GM19035 (cell line): ENCODE measurements around the gene ARHGAP45.
A peak's percentile ranks its signal among the peaks of the same experiment; 100 is the strongest.

Source experiments
- ATAC-seq: cut with Tn5 transposase; IDR thresholded peaks from one replicate; pipeline ENCODE4 v1.9.1; 2021; ENCODE audit not compliant: unreplicated experiment

Gene ARHGAP45

GRCh38 chr19:1069009-1069779, 2.2 kb downstream of the ARHGAP45 start:
- ATAC-seq, result no peak

DNA sequence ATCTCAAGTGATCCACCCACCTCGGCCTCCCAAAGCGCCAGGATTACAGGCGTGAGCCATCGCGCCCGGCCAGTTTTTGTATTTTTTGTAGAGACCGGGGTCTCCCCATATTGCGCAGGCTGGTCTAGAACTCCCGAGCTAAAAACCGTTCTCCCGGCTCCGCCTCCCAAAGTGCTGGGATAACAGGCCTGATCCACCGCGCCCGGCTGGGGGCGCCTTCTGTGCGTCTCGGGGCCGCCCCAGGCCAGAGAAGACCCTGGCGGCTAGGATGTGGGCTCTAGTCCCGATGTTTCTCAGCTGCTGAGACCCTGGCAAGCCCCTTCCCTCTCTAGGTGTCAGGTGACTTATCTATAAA, 3.6 kb downstream of the ARHGAP45 start:
- no peak for ATAC-seq

- ATAC-seq, result no peak
Observed at GRCh38 chr19:1070931-1071791, 4.2 kb downstream of the ARHGAP45 start.

DNA sequence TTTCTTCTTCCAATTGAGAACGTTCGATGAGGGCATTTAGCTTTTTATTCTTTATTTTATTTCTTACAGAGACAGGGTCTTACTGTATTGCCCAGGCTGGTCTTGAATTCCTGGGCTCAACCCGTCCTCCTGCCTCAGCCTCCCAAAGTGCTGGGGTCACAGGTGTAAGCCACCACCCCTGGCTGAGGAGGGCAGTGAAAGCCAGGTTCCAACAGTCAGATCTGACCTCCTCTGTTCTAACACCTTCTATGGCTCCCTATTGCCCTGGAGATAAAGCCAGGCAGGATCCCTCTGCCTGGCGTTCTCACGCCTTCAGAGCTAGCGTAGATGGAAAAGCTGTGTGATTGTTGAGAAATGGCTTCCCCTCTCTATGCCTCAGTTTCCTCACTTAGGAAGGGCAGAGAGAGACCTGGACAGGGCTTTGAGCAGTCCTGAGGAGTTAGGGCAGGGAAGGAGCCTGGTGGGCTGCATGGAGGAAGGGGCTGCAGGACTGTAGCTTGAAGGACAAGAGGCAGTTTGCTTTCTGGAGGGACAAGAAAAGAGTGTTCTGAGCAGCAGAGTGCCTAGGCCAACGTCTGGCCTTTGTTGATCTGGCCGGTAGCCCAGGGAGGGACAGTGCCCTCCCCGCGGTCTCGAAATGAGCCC, 5.5 kb downstream of the ARHGAP45 start:
- no peak for ATAC-seq

- ATAC-seq, result no peak
Observed at GRCh38 chr19:1073063-1073955, 6.3 kb downstream of the ARHGAP45 start.

GRCh38 chr19:1073956-1074517, 7.1 kb downstream of the ARHGAP45 start:
- no peak for ATAC-seq

DNA sequence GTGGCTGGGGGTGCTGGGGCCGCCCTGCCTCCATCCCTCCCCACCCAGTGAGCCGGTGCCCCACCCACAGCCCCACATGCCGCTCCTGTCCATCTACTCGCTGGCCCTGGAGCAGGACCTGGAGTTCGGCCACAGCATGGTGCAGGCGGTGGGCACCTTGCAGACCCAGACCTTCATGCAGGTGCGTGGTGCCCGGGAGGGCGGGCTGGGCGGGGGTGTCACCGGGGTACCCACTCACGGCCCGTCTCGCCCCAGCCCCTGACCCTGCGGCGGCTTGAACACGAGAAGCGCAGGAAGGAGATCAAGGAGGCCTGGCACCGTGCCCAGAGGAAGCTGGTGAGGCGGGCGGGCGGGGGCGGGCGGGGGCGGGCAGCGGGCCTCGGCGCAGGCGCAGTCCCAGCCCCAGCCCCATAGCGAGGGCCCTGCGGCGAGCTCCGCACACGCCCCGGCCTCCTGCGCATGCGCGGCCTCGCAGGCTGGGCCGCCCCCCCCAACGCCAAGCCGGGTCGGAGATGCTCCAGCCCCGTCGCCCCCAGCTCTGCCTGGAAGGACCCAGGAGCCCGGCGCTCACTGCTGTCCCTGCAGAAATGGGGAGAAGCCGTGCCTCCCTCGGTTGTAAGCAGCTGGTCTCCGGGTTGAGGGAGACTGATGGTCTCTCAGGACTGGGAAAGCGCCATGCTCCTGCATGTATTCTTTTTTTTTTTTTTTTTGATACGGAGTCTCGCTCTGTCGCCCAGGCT, 7.7 kb downstream of the ARHGAP45 start:
- ATAC-seq, result peak; percentile 52

DNA sequence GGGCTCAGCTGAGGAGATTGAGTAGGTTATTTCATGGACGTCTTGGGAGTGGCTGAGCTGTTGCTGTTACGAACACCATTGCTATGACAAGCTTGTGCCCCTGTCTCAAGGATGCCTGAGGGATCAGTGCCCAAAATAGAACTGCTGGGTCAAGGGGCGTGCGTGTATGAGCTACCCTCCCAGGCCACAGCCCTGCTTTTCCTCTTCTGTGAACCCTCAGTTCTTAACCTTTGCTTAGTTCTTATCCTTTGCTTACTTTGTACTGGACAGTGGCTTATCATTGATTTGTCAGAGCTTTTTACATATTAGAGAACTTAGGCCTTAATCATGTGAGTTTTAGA, 9.0 kb downstream of the ARHGAP45 start:
- ATAC-seq, result no peak

DNA sequence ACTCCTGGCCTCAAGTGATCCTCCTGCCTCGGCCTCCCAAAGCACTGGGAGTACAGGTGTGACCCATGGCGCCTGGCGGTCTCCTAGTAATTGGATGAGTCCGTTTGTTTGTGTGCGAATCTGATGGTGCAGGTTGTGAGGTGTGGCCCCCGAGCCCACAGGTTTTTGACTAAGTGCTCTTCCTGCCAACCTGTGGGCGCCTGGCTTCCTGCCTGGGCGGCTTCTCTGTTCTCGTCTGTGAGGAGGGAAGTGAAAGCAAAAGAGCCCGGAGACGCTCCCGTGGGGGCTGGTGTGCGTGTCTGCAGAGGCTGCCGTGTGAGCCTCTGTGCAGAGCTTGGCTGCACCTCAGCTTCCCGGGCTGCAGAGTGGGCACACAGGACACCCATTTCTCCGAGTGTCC, 10.0 kb downstream of the ARHGAP45 start:
- peak; percentile 54 for ATAC-seq

DNA sequence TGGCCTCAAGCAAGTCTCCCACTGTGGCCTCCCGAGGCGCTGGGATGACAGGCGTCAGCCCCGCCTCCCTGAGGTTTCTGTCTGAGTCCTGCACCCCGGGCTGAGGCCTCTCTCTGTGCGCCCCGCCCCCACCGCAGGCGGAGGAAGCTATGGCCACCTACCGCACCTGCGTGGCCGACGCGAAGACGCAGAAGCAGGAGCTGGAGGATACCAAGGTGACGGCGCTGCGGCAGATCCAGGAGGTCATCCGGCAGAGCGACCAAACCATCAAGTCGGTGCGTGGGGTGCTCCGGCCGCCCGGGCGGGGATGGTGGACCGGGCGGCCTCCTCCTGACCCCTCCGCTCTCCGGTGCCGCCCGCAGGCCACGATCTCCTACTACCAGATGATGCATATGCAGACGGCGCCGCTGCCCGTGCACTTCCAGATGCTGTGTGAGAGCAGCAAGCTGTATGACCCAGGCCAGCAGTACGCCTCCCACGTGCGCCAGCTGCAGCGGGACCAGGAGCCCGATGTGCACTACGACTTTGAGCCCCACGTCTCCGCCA, 12.7 kb downstream of the ARHGAP45 start:
- ATAC-seq, result no peak

- ATAC-seq, result no peak
Observed at GRCh38 chr19:1080360-1081161, 13.6 kb downstream of the ARHGAP45 start.

- ATAC-seq, result no peak
Observed at GRCh38 chr19:1081301-1082164, 14.6 kb downstream of the ARHGAP45 start.

DNA sequence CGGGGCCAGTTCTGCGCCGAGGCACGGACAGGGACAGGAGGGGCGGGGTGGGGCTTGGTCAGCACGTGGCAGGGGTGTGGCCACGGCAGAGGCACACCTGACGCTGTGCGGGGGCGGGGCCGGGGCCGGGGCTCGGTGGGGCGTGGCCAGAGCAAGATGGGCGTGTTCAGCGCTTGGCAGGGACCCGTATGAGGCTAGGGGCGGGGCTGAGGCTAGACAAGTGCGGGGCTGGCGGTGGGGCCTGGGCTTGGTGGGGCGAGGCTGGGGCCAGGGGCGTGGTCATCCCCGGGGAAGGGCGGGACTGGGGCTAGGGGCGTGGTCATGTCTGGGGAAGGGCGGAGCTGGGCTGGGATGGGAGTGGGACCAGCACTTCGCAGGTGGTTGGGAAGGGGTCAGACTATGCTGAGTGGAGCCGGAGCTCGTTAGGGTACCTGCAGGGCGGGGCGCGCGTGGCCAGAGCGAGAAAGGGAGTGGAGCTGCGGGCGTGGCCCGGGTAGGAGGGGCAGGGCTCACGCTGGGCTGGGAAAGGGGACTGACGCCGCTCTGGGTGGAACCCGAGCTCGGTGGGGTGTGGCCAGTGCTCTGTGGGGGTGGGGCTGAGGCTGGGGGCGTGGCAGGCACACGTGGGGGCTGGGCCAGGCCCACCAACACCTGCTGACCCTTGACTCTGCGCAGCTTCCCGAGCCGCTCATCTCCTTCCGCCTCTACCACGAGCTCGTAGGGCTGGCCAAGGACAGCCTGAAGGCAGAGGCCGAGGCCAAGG, 15.4 kb downstream of the ARHGAP45 start:
- no peak for ATAC-seq

DNA sequence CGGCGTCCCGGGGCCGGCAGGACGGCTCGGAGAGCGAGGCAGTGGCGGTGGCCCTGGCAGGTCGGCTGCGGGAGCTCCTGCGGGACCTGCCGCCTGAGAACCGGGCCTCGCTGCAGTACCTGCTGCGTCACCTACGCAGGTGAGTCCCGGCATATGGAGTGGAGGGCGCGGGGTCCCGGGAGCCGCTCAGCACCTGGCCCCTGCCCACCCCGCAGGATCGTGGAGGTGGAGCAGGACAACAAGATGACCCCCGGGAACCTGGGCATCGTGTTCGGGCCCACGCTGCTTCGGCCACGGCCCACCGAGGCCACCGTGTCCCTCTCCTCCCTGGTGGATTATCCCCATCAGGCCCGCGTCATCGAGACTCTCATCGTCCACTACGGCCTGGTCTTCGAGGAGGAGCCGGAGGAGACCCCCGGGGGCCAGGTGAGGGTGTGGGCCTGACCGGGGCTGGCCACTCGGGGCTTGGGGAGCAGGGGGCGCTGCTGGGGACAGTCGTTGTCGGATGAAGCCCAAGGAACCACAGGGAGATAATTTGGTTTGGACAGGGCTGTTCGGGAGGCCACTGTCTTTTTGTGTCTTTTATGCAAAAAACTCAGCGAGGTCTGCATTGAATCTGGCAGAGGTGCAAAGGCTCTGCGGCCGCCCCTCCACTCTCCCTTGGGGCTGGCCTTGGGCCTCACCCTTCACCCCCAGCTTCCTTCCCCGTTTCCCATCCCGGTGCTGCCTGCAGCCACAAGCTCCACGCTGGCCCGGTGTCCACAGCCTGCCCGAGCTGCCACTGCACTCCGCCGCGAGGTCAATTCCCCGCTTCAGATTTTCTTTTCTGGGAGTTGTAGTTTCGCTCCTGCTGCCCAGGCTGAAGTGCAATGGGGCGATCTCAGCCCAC, 16.2 kb downstream of the ARHGAP45 start:
- no peak for ATAC-seq

DNA sequence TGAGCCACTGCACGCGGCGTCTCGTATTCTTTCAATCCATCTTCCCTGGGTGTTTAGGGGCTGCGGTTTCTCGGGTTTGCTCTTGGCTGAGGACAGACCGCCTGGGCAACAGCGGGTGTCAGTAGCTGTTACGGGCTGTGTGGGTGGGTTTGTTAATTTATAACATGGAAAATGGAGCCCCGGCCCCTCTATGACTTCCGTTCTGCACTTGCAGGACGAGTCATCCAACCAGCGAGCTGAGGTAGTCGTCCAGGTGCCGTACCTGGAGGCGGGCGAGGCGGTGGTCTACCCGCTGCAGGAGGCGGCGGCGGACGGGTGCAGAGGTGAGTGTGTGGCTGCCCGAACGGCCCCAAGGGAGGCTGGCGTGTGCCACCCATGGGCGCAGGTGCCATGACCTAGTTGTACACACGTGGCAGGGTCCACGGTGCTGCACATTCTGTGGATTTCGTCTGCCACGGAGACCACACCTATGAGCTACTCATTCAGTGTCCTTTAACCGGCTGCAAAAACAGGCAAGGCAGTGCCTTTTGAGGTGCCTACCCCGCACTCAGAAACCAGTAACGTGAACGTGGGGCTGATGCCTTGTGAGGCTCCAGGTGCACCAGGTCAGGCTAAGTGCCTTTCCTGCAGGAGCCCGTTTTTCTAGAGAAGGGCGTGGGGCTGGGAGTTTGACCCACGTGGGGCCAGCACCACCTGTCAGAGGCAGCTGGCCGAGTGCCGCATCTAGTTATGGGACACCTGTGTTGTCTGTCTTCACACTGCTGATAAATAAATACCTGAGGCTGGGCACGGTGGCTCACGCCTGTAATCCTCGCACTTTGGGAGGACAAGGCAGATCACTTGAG, 17.3 kb downstream of the ARHGAP45 start:
- ATAC-seq, result no peak
